HCT116 (cell line): ENCODE measurements around the gene PHF21A. TPM values are rescaled to one million over a fixed set of nuclear protein-coding genes. Genes with fewer than 3 reads are reported as not detected.

ENCODE experiments used
- ATAC-seq: fragments of 200-7000 bp; cut with Tn5 transposase; 2 replicates; pipeline ENCODE4 v1.9.1; 2020; ENCODE audit warnings: mild to moderate bottlenecking, moderate library complexity
- BruUV-seq: library from RNA; stranded (reverse); fragments of 400-500 nt; replicated peaks from 2 replicates; lab custom pipeline; 2021; lab: Mats Ljungman, UMichigan
- CTCF ChIA-PET: fragments of 300-600 bp; sonication (Branson Sonifier 250); formaldehyde crosslinking; loops from one replicate; lab custom pipeline; 2021; ENCODE audit warnings: antibody characterized with exemption; lab: Charles Lee
- POLR2A ChIA-PET: fragments of 300-600, 350-600 bp; sonication (Branson Sonifier 250); formaldehyde crosslinking; loops from one replicate; lab custom pipeline; 2021; ENCODE audit warnings: antibody characterized with exemption; lab: Charles Lee
- RAD21 ChIA-PET, 2 experiments: fragments of 300-600 bp; sonication (Branson Sonifier 250); formaldehyde crosslinking; loops; one replicate each; lab custom pipeline; 2023; ENCODE audit warnings: low total read pairs in 2 of 2; ENCODE audit not compliant: uncharacterized antibody in 2 of 2, unreplicated experiment in 2 of 2, low non-redundant PET in 1 of 2; lab: Charles Lee
- DNase-seq: peaks from one replicate; pipeline ENCODE4 v3.0.0-alpha.2; 2010; ENCODE audit warnings: low read depth, low spot score
- H2AFZ ChIP-seq: fragments of 200-600 bp; shearing (Covaris generic), sonication (generic); 2 replicates; pipeline ENCODE4 v1.6.1; 2017; ENCODE audit warnings: low read depth, mixed run types, mixed read lengths, antibody characterized with exemption, low read length; ENCODE audit not compliant: poor library complexity, severe bottlenecking
- H3K27ac ChIP-seq: 2 replicates; pipeline ENCODE4 v1.5.1; 2012; ENCODE audit warnings: low read depth, low read length
- H3K27me3 ChIP-seq: fragments of 200-600 bp; sonication (generic); 2 replicates; pipeline ENCODE4 v1.6.1; 2016; ENCODE audit warnings: mixed run types, low read length, mixed read lengths; ENCODE audit not compliant: insufficient read depth
- H3K36me3 ChIP-seq, 2 experiments: fragments of 200-500 bp in 1 of 2; fragments of 200-600 bp in 1 of 2; sonication (Bioruptor generic) in 1 of 2; sonication (generic) in 1 of 2; 2 replicates each; pipeline versions ENCODE4 v1.5.1 to v1.6.1; 2014 to 2016; ENCODE audit warnings: low read length in 2 of 2, inconsistent platforms in 1 of 2, mixed read lengths in 1 of 2, mixed run types in 1 of 2; ENCODE audit not compliant: insufficient read depth in 2 of 2, control insufficient read depth in 1 of 2
- H3K4me1 ChIP-seq, 2 experiments: fragments of 200-600 bp in 1 of 2; sonication (generic) in 1 of 2; 2 replicates each; pipeline versions ENCODE4 v1.5.1 to v1.6.1; 2012 to 2017; ENCODE audit warnings: low read length in 2 of 2, inconsistent platforms in 1 of 2, mild to moderate bottlenecking in 1 of 2, mixed read lengths in 1 of 2, mixed run types in 1 of 2, moderate library complexity in 1 of 2; ENCODE audit not compliant: insufficient read depth in 2 of 2, control insufficient read depth in 1 of 2
- H3K4me2 ChIP-seq: fragments of 200-600 bp; sonication (generic); 2 replicates; pipeline ENCODE4 v1.6.1; 2017; ENCODE audit warnings: mixed run types, low read length, mixed read lengths
- H3K4me3 ChIP-seq, 2 experiments: fragments of 200-600 bp in 1 of 2; sonication (generic) in 1 of 2; replicated peaks in 1 of 2; 2 replicates each; pipeline ENCODE4 v1.5.1; 2011 to 2016; ENCODE audit warnings: low read length in 2 of 2, control low read depth in 1 of 2, low read depth in 1 of 2, mild to moderate bottlenecking in 1 of 2, mixed read lengths in 1 of 2, mixed run types in 1 of 2
- H3K79me2 ChIP-seq: fragments of 200-600 bp; sonication (generic); 2 replicates; pipeline ENCODE4 v1.6.1; 2017; ENCODE audit warnings: mild to moderate bottlenecking, mixed run types, low read length, moderate library complexity, mixed read lengths; ENCODE audit not compliant: insufficient read depth
- H3K9ac ChIP-seq: fragments of 200-600 bp; sonication (generic); 2 replicates; pipeline ENCODE4 v1.6.1; 2016; ENCODE audit warnings: low read length, mixed read lengths
- H3K9me2 ChIP-seq: fragments of 200-600 bp; sonication (generic), shearing (Covaris generic); 2 replicates; pipeline ENCODE4 v1.6.1; 2017; ENCODE audit warnings: mixed run types, mild to moderate bottlenecking, moderate library complexity; ENCODE audit not compliant: insufficient read depth
- H3K9me3 ChIP-seq, 2 experiments: fragments of 200-500 bp in 1 of 2; fragments of 200-600 bp in 1 of 2; sonication (Bioruptor generic) in 1 of 2; sonication (generic) in 1 of 2; 2 replicates each; pipeline ENCODE4 v1.6.1; 2014 to 2017; ENCODE audit warnings: low read length in 2 of 2, mixed read lengths in 2 of 2, inconsistent platforms in 1 of 2, low read depth in 1 of 2, mild to moderate bottlenecking in 1 of 2, mixed run types in 1 of 2, moderate library complexity in 1 of 2; ENCODE audit not compliant: control insufficient read depth in 1 of 2, insufficient read depth in 1 of 2
- H4K20me1 ChIP-seq: fragments of 200-600 bp; sonication (generic), shearing (Covaris generic); 2 replicates; pipeline ENCODE4 v1.6.1; 2017; ENCODE audit warnings: mixed run types, mild to moderate bottlenecking, moderate library complexity; ENCODE audit not compliant: insufficient read depth
- CBX3 ChIP-seq: IDR thresholded peaks from 2 replicates; pipeline ENCODE4 v1.6.1; 2012; ENCODE audit warnings: low read depth
- POLR2A ChIP-seq: IDR thresholded peaks from 2 replicates; pipeline ENCODE4 v1.7.0; 2011; ENCODE audit warnings: borderline replicate concordance; ENCODE audit not compliant: insufficient read depth, insufficient read length; ENCODE audit errors: extremely low read depth
- RAD21 ChIP-seq: IDR thresholded peaks from 2 replicates; pipeline ENCODE4 v1.6.1; 2012; ENCODE audit warnings: low read depth, mild to moderate bottlenecking
- REST ChIP-seq: IDR thresholded peaks from 2 replicates; pipeline ENCODE4 v1.6.1; 2012; ENCODE audit warnings: low read depth
- ZFX ChIP-seq: fragments of 450-650 bp; IDR thresholded peaks from 2 replicates; pipeline ENCODE4 v1.6.1; 2017
- intact Hi-C: fragments of 100-400 bp; cut with micrococcal nuclease; formaldehyde crosslinking; loops from 2 replicates; pipeline ENCODE4 v1.10.0; 2022
- total RNA-seq: library from RNA; stranded (reverse); gene quantifications from one replicate; pipeline ENCODE4 v1.2.1, GENCODE V29; 2021; ENCODE audit not compliant: unreplicated experiment

Gene PHF21A
- total RNA-seq, 1 experiment from 2014 or later, result 27.0 TPM

- TF ChIP-seq REST (no peak), POLR2A (no peak), RAD21 (no peak)
Observed at GRCh38 chr11:46134061-46134460, 12.8 kb upstream of the PHF21A start (continued).

GRCh38 chr11:46133119-46133518, 11.9 kb upstream of the PHF21A start:
- Histone ChIP-seq H4K20me1 (no peaks in the 10 kb centered on the region), H3K9me2 (no peaks in the 10 kb centered on the region), H2AFZ (no peak overlapping the region)
- BruUV-seq, result no TSS peak
- ATAC-seq, result no peak
- TF ChIP-seq CBX3 (no peak), ZFX (no peak)
- TF ChIP-seq, all 23 proteins: peak for 0
- ChIA-PET CTCF (no interaction called here), RAD21 (no interaction called here), POLR2A (no interaction called here)
- Histone ChIP-seq H3K27ac (no peak overlapping the region), H3K27me3 (no peaks in the 10 kb centered on the region), H3K79me2 (no peaks in the 10 kb centered on the region), H3K9ac (no peak overlapping the region), H3K9me3 (no peaks in the 10 kb centered on the region), H3K4me3 (no peak overlapping the region), H3K4me2 (no peak overlapping the region), H3K4me1 (no peaks in the 10 kb centered on the region), H3K36me3 (no peaks in the 10 kb centered on the region)
- intact Hi-C loops, result no loop called here
- no peak for DNase-seq
